Germinal center (tissue), 1 donor: ENCODE measurements around the gene SH3BP4.

ENCODE experiments used
- DNase-seq: peaks from one replicate; pipeline ENCODE4 v3.0.0; 2012; ENCODE audit warnings: mixed read lengths, low spot score

SH3BP4 gene

GRCh38 chr2:234998404-234999211, 46.8 kb downstream of the SH3BP4 start:
- no peak for DNase-seq

- no peak for DNase-seq
Measured at GRCh38 chr2:234999740-235000425, 48.1 kb downstream of the SH3BP4 start.

- no peak for DNase-seq
Measured at GRCh38 chr2:235000426-235001236, 48.8 kb downstream of the SH3BP4 start.

- no peak for DNase-seq
Measured at GRCh38 chr2:235001237-235002133, 49.7 kb downstream of the SH3BP4 start.

- no peak for DNase-seq
Measured at GRCh38 chr2:235002198-235003095, 50.6 kb downstream of the SH3BP4 start.

- DNase-seq = no peak
Measured at GRCh38 chr2:235003096-235003775, 51.4 kb downstream of the SH3BP4 start.

- DNase-seq = no peak
Measured at GRCh38 chr2:235004329-235004903, 52.6 kb downstream of the SH3BP4 start.

GRCh38 chr2:235005023-235005422, 53.2 kb downstream of the SH3BP4 start:
- DNase-seq = no peak

- DNase-seq = no peak
Measured at GRCh38 chr2:235005603-235006259, 53.9 kb downstream of the SH3BP4 start.

- DNase-seq = no peak
Measured at GRCh38 chr2:235006461-235006860, 54.6 kb downstream of the SH3BP4 start.

GRCh38 chr2:235006986-235007385, 55.2 kb downstream of the SH3BP4 start:
- DNase-seq = no peak

GRCh38 chr2:235007664-235008457, 56.0 kb downstream of the SH3BP4 start:
- no peak for DNase-seq

GRCh38 chr2:235008584-235009044, 56.8 kb downstream of the SH3BP4 start:
- DNase-seq = no peak

- no peak for DNase-seq
Measured at GRCh38 chr2:235009081-235009480, 57.3 kb downstream of the SH3BP4 start.

GRCh38 chr2:235010117-235010714, 58.4 kb downstream of the SH3BP4 start:
- no peak for DNase-seq

- no peak for DNase-seq
Measured at GRCh38 chr2:235011607-235011928, 59.8 kb downstream of the SH3BP4 start.

- DNase-seq = no peak
Measured at GRCh38 chr2:235011929-235012631, 60.3 kb downstream of the SH3BP4 start.
